IMR-90 (cell line): ENCODE data around the gene USP26. TPM values are rescaled to one million over a fixed set of nuclear protein-coding genes. Genes with fewer than 3 reads are reported as not detected.

ENCODE experiments used
- ATAC-seq: fragments of 200-7000 bp; cut with Tn5 transposase; 2 replicates; pipeline ENCODE4 v1.9.1; 2020; ENCODE audit warnings: low read depth, mild to moderate bottlenecking, moderate library complexity
- BruUV-seq: library from RNA; stranded (reverse); fragments of 400-500 nt; replicated peaks from 2 replicates; lab custom pipeline; 2021; lab: Mats Ljungman, UMichigan
- CTCF ChIA-PET: fragments of 300-600 bp; formaldehyde crosslinking; extraction: SDS; loops from one replicate; lab custom pipeline; 2021; ENCODE audit warnings: antibody characterized with exemption; lab: Yijun Ruan, JAX
- POLR2A ChIA-PET: fragments of 300-600 bp; sonication (Branson Sonifier 250); formaldehyde crosslinking; loops from one replicate; lab custom pipeline; 2022; ENCODE audit warnings: antibody characterized with exemption; ENCODE audit not compliant: unreplicated experiment; lab: Charles Lee
- DNase-seq: peaks from one replicate; pipeline ENCODE4 v3.0.0; 2013
- H2AFZ ChIP-seq: replicated peaks from 2 replicates; pipeline ENCODE3; 2013; ENCODE audit warnings: low read length, mild to moderate bottlenecking; ENCODE audit not compliant: poor library complexity
- H2AK5ac ChIP-seq: 2 replicates; pipeline ENCODE4 v1.6.1; 2013; ENCODE audit warnings: low read depth, low read length, inconsistent platforms
- H2AK9ac ChIP-seq: replicated peaks from 2 replicates; pipeline ENCODE3; 2013; ENCODE audit warnings: mild to moderate bottlenecking, low read depth, low read length, moderate library complexity; ENCODE audit not compliant: poor library complexity
- H2BK120ac ChIP-seq: 2 replicates; pipeline ENCODE4 v1.6.1; 2013; ENCODE audit warnings: low read depth, low read length, inconsistent platforms
- H2BK15ac ChIP-seq: 3 replicates; pipeline ENCODE4 v1.6.1; 2013; ENCODE audit warnings: low read depth, low read length, inconsistent platforms
- H2BK20ac ChIP-seq: 2 replicates; pipeline ENCODE4 v1.6.1; 2013; ENCODE audit warnings: low read depth, mild to moderate bottlenecking, inconsistent platforms, low read length, moderate library complexity
- H2BK5ac ChIP-seq: 2 replicates; pipeline ENCODE4 v1.6.1; 2013; ENCODE audit warnings: mild to moderate bottlenecking, low read depth, low read length, inconsistent platforms; ENCODE audit not compliant: poor library complexity, severe bottlenecking
- H3K14ac ChIP-seq: replicated peaks from 2 replicates; pipeline ENCODE4 v1.6.1; 2013; ENCODE audit warnings: low read depth, low read length, inconsistent platforms
- H3K18ac ChIP-seq: 2 replicates; pipeline ENCODE4 v1.6.1; 2013; ENCODE audit warnings: low read depth, low read length, control low read depth
- H3K23ac ChIP-seq: 2 replicates; pipeline ENCODE4 v1.6.1; 2013; ENCODE audit warnings: low read depth, low read length, inconsistent platforms
- H3K27ac ChIP-seq: 2 replicates; pipeline ENCODE4 v1.5.1; 2013; ENCODE audit warnings: mild to moderate bottlenecking, control low read depth, low read length; ENCODE audit not compliant: insufficient read depth
- H3K27me3 ChIP-seq: 2 replicates; pipeline ENCODE4 v1.6.1; 2013; ENCODE audit warnings: low read length; ENCODE audit not compliant: control insufficient read depth, insufficient read depth
- H3K36me3 ChIP-seq: 2 replicates; pipeline ENCODE4 v1.6.1; 2013; ENCODE audit warnings: low read length, mixed read lengths; ENCODE audit not compliant: control insufficient read depth, insufficient read depth
- H3K4ac ChIP-seq: 2 replicates; pipeline ENCODE4 v1.6.1; 2013; ENCODE audit warnings: low read depth, low read length, inconsistent platforms
- H3K4me1 ChIP-seq: 2 replicates; pipeline ENCODE4 v1.6.1; 2013; ENCODE audit warnings: low read length, mixed read lengths; ENCODE audit not compliant: control insufficient read depth, insufficient read depth
- H3K4me2 ChIP-seq: 2 replicates; pipeline ENCODE4 v1.6.1; 2013; ENCODE audit warnings: low read depth, mild to moderate bottlenecking, control low read depth, low read length, moderate library complexity
- H3K4me3 ChIP-seq: 2 replicates; pipeline ENCODE4 v1.5.1; 2013; ENCODE audit warnings: low read depth, mild to moderate bottlenecking, control low read depth, low read length, moderate library complexity; ENCODE audit not compliant: insufficient read depth
- H3K56ac ChIP-seq: 2 replicates; pipeline ENCODE4 v1.6.1; 2013; ENCODE audit warnings: low read length, inconsistent platforms; ENCODE audit not compliant: insufficient read depth; ENCODE audit errors: extremely low read depth
- H3K79me1 ChIP-seq, 2 experiments: 2 replicates each; pipeline ENCODE4 v1.6.1; 2013; ENCODE audit warnings: low read length in 2 of 2, inconsistent platforms in 1 of 2, low read depth in 1 of 2
- H3K9ac ChIP-seq: 2 replicates; pipeline ENCODE4 v1.6.1; 2013; ENCODE audit warnings: low read depth, low read length, control low read depth
- H3K9me1 ChIP-seq: 2 replicates; pipeline ENCODE4 v1.6.1; 2013; ENCODE audit warnings: low read length, inconsistent platforms; ENCODE audit not compliant: insufficient read depth
- H3K9me3 ChIP-seq: 2 replicates; pipeline ENCODE4 v1.6.1; 2013; ENCODE audit warnings: low read length; ENCODE audit not compliant: control insufficient read depth, insufficient read depth
- H4K20me1 ChIP-seq: 2 replicates; pipeline ENCODE4 v1.6.1; 2013; ENCODE audit warnings: low read length, inconsistent platforms; ENCODE audit not compliant: insufficient read depth
- H4K5ac ChIP-seq: 2 replicates; pipeline ENCODE4 v1.6.1; 2013; ENCODE audit warnings: mild to moderate bottlenecking, low read depth, low read length, control low read depth
- H4K8ac ChIP-seq, 2 experiments: 2 replicates each; pipeline ENCODE4 v1.6.1; 2013; ENCODE audit warnings: low read depth in 2 of 2, low read length in 2 of 2, control low read depth in 1 of 2, inconsistent platforms in 1 of 2
- H4K91ac ChIP-seq: 2 replicates; pipeline ENCODE4 v1.6.1; 2013; ENCODE audit warnings: low read depth, low read length, inconsistent platforms; ENCODE audit not compliant: insufficient read depth
- BHLHE40 ChIP-seq: fragments of 150-350 bp; IDR thresholded peaks from 2 replicates; pipeline ENCODE4 v1.6.1; 2016; ENCODE audit warnings: mild to moderate bottlenecking, low read depth, low read length
- MAZ ChIP-seq: IDR thresholded peaks from 2 replicates; pipeline ENCODE4 v1.6.1; 2012; ENCODE audit warnings: low read depth, mild to moderate bottlenecking, low read length, improper control_type of control experiment, moderate library complexity, borderline replicate concordance
- SMC3 ChIP-seq: fragments of 150-350 bp; IDR thresholded peaks from 2 replicates; pipeline ENCODE4 v1.6.1; 2016; ENCODE audit warnings: low read depth, mild to moderate bottlenecking, antibody characterized with exemption, low read length, moderate library complexity
- WGBS, 2 experiments: methylation state at CpG; one replicate each; pipeline versions ENCODE4 v1.1.5 to v1.1.7; 2013; ENCODE audit warnings: missing lambda C conversion rate in 2 of 2; ENCODE audit not compliant: insufficient read length in 1 of 2; ENCODE audit errors: extremely low coverage in 2 of 2; 5-methylcytosine and 5-hydroxymethylcytosine counted together
- dilution Hi-C: fragments of 300-500 bp; cut with HindIII; formaldehyde crosslinking; loops from one replicate; pipeline ENCODE4 v1.14.3; 2018; ENCODE audit warnings: low sequenced_read_pairs; ENCODE audit not compliant: unreplicated experiment
- in situ Hi-C: fragments of 300-500 bp; cut with MboI; formaldehyde crosslinking; loops from 3 replicates; pipeline ENCODE4 v1.14.3; 2019; ENCODE audit warnings: low sequenced_read_pairs, inconsistent platforms, mixed read lengths
- intact Hi-C: fragments of 100-400 bp; cut with micrococcal nuclease; formaldehyde crosslinking; loops from 2 replicates; pipeline ENCODE4 v1.10.0; 2022
- polyA plus RNA-seq, 3 experiments: library from polyadenylated mRNA; depleted of rRNA; stranded (reverse); fragments of >200 nt; gene quantifications; 2 replicates each; pipeline ENCODE4 v1.2.3, GENCODE V29; 2012; ENCODE audit warnings: low replicate concordance in 1 of 3
- total RNA-seq: library from RNA; depleted of rRNA; stranded (reverse); fragments of >200 nt; gene quantifications from 2 replicates; pipeline ENCODE4 v1.2.3, GENCODE V29; 2012

The USP26 gene
- total and polyA plus RNA-seq, 2 of the 4 experiments (the other 2 are of a cell fraction), result not detected

DNA sequence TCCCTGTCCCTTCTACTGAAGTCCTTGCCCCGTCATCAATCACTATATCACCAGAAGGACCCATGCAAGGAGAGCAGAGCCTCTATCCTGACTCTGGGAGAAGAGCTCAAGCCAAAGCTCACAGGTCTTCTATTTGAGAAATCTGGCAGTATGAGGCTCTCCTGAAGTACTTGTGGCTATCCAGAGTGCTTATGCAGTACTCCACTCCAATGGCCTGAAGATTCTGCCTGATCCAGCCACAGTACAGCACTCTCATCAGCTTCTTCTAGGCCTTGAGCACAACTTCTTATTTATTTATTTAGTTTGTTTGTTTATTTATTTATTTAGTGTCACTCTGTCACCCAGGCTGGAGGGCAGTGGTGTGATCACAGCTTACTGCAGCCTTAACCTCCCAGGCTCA is 13.0 kb downstream of the USP26 start:
- Histone ChIP-seq H3K27ac (no peak overlapping the region), H3K18ac (no peak overlapping the region), H3K79me1 (no peaks in the 10 kb centered on the region), H3K9me3 (peaks cover 2% of the 10 kb centered on the region; the same call in 1 of the 2 replicates), H4K20me1 (no peaks in the 10 kb centered on the region), H3K4me1 (no peaks in the 10 kb centered on the region), H2BK15ac (no peak overlapping the region), H3K23ac (no peak overlapping the region), H3K9ac (no peak overlapping the region), H3K14ac (no peak overlapping the region), H2AK5ac (no peak overlapping the region), H3K36me3 (no peaks in the 10 kb centered on the region), H4K5ac (no peak overlapping the region), H3K9me1 (no peaks in the 10 kb centered on the region), H3K4me3 (no peak overlapping the region), H3K4ac (no peak overlapping the region), H3K56ac (no peak overlapping the region), H2AK9ac (no peak overlapping the region), H2BK20ac (no peak overlapping the region), H2AFZ (no peak overlapping the region), H2BK5ac (no peak overlapping the region), H4K8ac (no peak overlapping the region), H4K91ac (no peak overlapping the region), H3K27me3 (peaks cover 3% of the 10 kb centered on the region; the same call in 1 of the 2 replicates), H3K4me2 (no peak overlapping the region), H2BK120ac (no peak overlapping the region)
- intact Hi-C loops, result no loop called here
- POLR2A ChIA-PET, result no interaction called here
- TF ChIP-seq BHLHE40 (no peak), MAZ (no peak), SMC3 (no peak)
- dilution Hi-C loops, result no loop called here
- in situ Hi-C loops, result no loop called here
- ATAC-seq, result no peak
- BruUV-seq, result no TSS peak
- CTCF ChIA-PET, result no interaction called here
- no CpG with 5 or more reads among the region's 1 CpG for WGBS, 2 experiments
- no peak for DNase-seq
